ENCODE results near the gene LIMCH1.

GRCh38 chr4:41696763-41697162, 158.8 kb downstream of the LIMCH1 start:
- TF ChIP-seq CTCF (IDR thresholded peaks at IDR 0.05), result no peak
- TF ChIP-seq POLR2A (IDR thresholded peaks at IDR 0.05), result no peak

Measured in testis (tissue), 2 donors.